Nephron (organoid): Measurements from ENCODE around the gene PTTG1IP.

Experiments used
- H3K27ac Mint-ChIP-seq, 3 experiments: 2 replicates each; pipeline ENCODE4 v1.8.0; 2020; ENCODE audit warnings: mixed read lengths in 3 of 3, mild to moderate bottlenecking in 2 of 3, moderate library complexity in 1 of 3
- H3K27me3 Mint-ChIP-seq: 2 replicates; pipeline ENCODE4 v1.8.0; 2021; ENCODE audit warnings: low read depth, mild to moderate bottlenecking, moderate library complexity, mixed read lengths
- H3K36me3 Mint-ChIP-seq: 2 replicates; pipeline ENCODE4 v1.8.0; 2020; ENCODE audit warnings: low read depth, mixed read lengths
- H3K4me1 Mint-ChIP-seq: 2 replicates; pipeline ENCODE4 v1.8.0; 2020; ENCODE audit warnings: mixed read lengths
- H3K4me3 Mint-ChIP-seq, 3 experiments: 2 replicates each; pipeline ENCODE4 v1.8.0; 2020; ENCODE audit warnings: mild to moderate bottlenecking in 3 of 3, mixed read lengths in 3 of 3, moderate library complexity in 2 of 3
- H3K9me3 Mint-ChIP-seq: 2 replicates; pipeline ENCODE4 v1.8.0; 2020; ENCODE audit warnings: mixed read lengths
- TF ChIP-seq, protein P1 (sequence below), 3 experiments: fragments of 200-600 bp; sonication (generic); IDR thresholded peaks; one replicate each; pipeline ENCODE4 v1.5.0; 2021; ENCODE audit warnings: antibody characterized with exemption in 3 of 3; ENCODE audit not compliant: unreplicated experiment in 3 of 3

The PTTG1IP gene

DNA sequence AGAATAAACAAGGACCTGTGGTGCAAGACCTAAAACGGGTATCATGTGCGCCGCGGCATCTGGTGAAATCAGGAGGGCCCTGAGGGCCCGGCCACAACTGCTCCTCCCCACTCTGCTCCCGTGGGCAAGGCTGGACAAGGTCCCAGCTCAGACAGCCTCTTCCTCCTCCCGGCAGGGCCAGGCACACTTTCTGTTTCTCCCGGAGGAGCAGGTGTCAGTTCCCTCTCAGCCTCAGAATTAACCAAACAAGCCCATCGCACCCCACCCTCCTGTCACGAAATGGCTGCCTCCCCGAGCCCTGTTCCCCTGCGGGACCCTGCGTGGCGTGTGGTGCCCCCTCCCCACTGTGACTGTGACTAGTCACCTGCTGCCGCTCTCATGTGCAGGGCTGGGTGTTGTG, 15.2 kb downstream of the PTTG1IP start:
- H3K9me3 Mint-ChIP-seq: no peaks in the 10 kb centered on the region
- H3K4me3 Mint-ChIP-seq: no peak overlapping the region

GRCh38 chr21:44857127-44857892, 16.2 kb downstream of the PTTG1IP start:
- Mint-ChIP-seq H3K9me3 (no peaks in the 10 kb centered on the region), H3K4me1 (peaks cover 8% of the 10 kb centered on the region), H3K4me3 (no peak overlapping the region), H3K36me3 (peaks cover 79% of the 10 kb centered on the region), H3K27ac (no peak overlapping the region), H3K27me3 (no peaks in the 10 kb centered on the region)
- TF ChIP-seq, protein P1, sequence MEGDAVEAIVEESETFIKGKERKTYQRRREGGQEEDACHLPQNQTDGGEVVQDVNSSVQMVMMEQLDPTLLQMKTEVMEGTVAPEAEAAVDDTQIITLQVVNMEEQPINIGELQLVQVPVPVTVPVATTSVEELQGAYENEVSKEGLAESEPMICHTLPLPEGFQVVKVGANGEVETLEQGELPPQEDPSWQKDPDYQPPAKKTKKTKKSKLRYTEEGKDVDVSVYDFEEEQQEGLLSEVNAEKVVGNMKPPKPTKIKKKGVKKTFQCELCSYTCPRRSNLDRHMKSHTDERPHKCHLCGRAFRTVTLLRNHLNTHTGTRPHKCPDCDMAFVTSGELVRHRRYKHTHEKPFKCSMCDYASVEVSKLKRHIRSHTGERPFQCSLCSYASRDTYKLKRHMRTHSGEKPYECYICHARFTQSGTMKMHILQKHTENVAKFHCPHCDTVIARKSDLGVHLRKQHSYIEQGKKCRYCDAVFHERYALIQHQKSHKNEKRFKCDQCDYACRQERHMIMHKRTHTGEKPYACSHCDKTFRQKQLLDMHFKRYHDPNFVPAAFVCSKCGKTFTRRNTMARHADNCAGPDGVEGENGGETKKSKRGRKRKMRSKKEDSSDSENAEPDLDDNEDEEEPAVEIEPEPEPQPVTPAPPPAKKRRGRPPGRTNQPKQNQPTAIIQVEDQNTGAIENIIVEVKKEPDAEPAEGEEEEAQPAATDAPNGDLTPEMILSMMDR (IDR thresholded peaks at IDR 0.05; ENCODE audit: unreplicated experiment in 3 of 3): no peak

More for the DNA sequence above, 15.2 kb downstream of the PTTG1IP start:
- Mint-ChIP-seq H3K27ac (no peak overlapping the region), H3K4me1 (peaks cover 9% of the 10 kb centered on the region), H3K27me3 (no peaks in the 10 kb centered on the region), H3K36me3 (peaks cover 72% of the 10 kb centered on the region)
- TF ChIP-seq, protein P1 (IDR thresholded peaks at IDR 0.05; ENCODE audit: unreplicated experiment in 3 of 3): no peak

- TF ChIP-seq, protein P1 (IDR thresholded peaks at IDR 0.05; ENCODE audit: unreplicated experiment in 3 of 3): no peak
- Mint-ChIP-seq H3K4me3 (no peak overlapping the region), H3K4me1 (no peaks in the 10 kb centered on the region), H3K27ac (no peak overlapping the region), H3K27me3 (no peaks in the 10 kb centered on the region), H3K36me3 (peaks cover 82% of the 10 kb centered on the region), H3K9me3 (no peaks in the 10 kb centered on the region)
Observed at GRCh38 chr21:44856131-44856530, 17.4 kb downstream of the PTTG1IP start.

- H3K27ac Mint-ChIP-seq: no peak overlapping the region
- TF ChIP-seq, protein P1 (IDR thresholded peaks at IDR 0.05; ENCODE audit: unreplicated experiment in 3 of 3): no peak
- no peaks in the 10 kb centered on the region for H3K27me3 Mint-ChIP-seq
- H3K4me1 Mint-ChIP-seq: no peaks in the 10 kb centered on the region
- no peaks in the 10 kb centered on the region for H3K9me3 Mint-ChIP-seq
- no peak overlapping the region for H3K4me3 Mint-ChIP-seq
- H3K36me3 Mint-ChIP-seq: peaks cover 81% of the 10 kb centered on the region
Observed at GRCh38 chr21:44855572-44855971, 17.9 kb downstream of the PTTG1IP start.

GRCh38 chr21:44854664-44855446, 18.6 kb downstream of the PTTG1IP start:
- Mint-ChIP-seq H3K4me3 (no peak overlapping the region), H3K36me3 (peaks cover 80% of the 10 kb centered on the region), H3K27ac (no peak overlapping the region), H3K27me3 (no peaks in the 10 kb centered on the region), H3K4me1 (no peaks in the 10 kb centered on the region), H3K9me3 (no peaks in the 10 kb centered on the region)
- TF ChIP-seq, protein P1 (IDR thresholded peaks at IDR 0.05; ENCODE audit: unreplicated experiment in 3 of 3): no peak
